Activated CD4-positive, alpha-beta T cell treated with anti-CD3 and anti-CD28 coated beads, Interleukin-2, amount 50 U/mL, for 16 hours (primary cell): Measurements from ENCODE around the gene RPAIN.
"Not testable (repeated sequence)": the region's sequence is repeated elsewhere in the genome, so short reads cannot be mapped to it uniquely, and the experiment has no call there.

Experiments
- DNase-seq: peaks from one replicate; pipeline ENCODE4 v3.0.0-alpha.2; 2020

RPAIN gene

DNA sequence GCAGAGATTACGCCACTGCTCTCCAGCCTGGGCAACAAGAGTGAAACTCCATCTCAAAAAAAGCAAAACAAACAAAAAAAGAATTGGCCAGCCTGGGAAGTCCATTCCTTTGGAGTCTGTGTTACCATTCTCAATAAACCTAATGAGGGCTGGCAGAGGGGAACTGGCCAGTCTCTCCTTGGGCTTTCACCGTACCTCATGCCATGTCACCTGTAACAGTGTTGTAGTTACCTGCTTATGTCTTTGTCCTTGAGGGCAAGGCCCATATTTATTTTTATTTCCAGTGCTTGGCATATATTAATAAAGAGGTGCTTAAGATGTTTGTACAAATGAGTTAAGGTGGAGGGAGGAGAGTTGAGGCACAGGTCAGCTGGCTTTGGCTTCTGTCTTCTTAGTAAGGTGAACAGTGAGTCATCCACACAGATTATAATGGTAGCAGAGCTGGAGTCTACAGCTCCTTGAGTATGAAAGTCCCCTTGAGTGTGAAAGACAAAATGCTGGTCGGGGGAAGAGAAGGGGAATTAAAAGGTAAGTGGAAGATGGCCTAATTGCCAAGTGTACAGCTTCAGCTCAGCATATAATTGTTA lies 10.5 kb downstream of the RPAIN start:
- no peak for DNase-seq

DNA sequence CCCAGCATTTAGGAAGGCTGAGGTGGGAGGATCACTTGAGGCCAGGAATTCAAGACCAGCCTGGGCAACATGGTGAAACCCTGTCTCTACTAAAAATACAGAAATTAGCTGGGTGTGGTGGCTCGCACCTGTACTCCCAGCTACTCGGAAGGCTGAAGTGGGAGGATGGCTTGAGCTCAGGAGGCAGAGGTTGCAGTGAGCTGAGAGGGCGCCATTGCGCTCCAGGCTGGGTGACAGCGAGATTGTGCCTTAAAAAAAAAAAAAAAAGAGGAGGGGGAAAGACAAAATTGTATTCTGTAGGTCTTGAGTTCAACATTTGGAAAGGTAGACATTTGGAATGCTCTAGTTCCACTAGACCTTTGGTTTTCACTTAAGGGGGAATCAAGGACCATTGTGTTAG lies 11.3 kb downstream of the RPAIN start:
- DNase-seq: not testable (repeated sequence)

DNA sequence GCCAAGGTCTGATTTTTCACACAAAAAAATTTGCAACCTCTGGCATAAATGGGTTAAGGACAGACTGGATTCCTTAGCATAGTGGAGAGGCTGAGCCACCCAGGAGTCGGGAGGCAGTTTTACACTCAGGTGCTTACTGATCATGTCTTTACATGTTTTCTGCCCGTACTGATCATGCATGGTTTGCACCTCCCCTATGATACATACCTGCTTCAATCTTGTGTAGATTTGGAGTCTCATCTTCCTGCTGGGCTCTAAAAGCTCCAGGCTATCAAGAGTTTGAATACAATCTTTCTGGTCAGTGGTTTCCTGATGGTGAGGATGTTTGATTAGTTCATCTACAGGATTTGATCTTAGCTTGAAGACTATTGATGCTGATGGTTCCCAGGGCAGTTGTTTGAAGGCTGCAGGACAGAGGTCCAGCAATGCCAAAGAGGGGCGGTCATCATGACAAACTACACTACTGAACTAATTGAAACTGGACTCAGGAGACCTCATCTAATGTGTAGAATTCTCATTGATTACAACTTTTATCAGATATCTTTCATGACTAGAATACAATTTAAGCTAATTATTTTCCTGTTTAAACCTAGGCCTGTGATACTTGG lies 12.1 kb downstream of the RPAIN start:
- DNase-seq: no peak

DNA sequence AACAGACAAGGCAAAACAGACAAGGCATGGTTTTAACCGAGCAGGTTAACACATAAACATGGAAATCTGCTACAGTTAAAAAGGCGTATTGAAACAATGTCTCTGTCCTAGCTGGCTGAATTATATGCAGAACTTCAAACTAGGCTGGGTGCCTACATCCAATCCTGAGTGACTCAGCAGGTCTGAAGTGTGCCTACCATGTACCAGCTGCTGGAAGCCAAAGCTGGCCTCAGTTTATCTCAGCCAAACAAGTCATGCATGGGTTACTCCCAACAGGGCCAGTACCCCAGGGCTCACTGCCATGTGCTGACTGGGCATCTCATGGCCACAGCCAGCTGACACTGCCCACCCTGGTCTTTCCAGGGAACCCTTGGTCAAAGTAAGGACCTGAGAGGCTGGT lies 15.0 kb downstream of the RPAIN start:
- no peak for DNase-seq

DNA sequence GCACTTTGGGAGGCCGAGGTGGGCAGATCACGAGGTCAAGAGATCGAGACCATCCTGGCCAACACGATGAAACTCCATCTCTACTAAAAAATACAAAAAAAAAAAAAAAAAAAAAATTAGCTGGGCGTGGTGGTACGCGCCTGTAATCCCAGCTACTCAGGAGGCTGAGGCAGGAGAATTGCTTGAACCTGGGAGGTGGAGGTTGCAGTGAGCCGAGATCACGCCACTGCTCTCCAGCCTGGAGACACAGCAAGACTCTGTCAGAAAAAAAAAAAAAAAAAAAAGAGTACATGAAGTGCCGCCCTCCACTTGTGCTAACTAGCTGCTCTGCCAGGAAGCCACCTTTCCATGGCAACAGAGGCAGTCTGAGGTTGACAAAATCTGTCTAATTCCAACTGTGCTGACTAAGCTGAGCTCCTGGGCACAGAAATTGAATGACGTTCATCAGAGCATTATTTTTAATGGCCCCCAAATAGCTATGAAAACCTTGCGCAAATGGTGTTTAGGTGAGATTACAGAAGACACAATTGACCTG lies 15.9 kb downstream of the RPAIN start:
- peak; percentile 25 for DNase-seq

DNA sequence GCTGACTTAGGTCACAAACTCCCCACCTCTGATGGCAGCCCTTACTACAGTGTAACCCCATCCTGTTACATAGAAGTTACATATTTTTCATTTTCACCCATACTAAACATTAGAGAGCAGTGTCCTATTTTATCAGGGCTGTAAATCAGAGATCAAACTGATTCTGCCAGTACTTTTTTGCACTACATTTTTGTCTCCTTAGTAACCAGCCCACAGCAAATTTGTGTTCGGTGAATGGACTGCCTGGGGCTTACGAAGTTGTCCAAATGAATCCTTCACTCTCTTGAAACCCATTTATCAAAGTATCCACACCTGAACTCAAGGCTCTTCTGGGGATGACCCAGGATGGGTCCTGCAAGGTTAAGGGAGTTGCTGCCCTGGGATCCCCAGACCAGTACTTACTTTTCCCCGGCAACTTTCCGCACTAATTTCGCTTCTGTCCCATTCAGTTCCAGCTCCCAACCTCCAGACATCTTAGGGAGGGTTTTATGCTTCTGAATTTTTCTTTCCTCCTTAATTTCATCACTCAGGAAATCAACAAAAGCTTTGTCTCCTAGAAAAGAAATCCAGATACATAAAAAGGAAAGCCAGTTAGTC lies 17.8 kb downstream of the RPAIN start:
- no peak for DNase-seq

DNA sequence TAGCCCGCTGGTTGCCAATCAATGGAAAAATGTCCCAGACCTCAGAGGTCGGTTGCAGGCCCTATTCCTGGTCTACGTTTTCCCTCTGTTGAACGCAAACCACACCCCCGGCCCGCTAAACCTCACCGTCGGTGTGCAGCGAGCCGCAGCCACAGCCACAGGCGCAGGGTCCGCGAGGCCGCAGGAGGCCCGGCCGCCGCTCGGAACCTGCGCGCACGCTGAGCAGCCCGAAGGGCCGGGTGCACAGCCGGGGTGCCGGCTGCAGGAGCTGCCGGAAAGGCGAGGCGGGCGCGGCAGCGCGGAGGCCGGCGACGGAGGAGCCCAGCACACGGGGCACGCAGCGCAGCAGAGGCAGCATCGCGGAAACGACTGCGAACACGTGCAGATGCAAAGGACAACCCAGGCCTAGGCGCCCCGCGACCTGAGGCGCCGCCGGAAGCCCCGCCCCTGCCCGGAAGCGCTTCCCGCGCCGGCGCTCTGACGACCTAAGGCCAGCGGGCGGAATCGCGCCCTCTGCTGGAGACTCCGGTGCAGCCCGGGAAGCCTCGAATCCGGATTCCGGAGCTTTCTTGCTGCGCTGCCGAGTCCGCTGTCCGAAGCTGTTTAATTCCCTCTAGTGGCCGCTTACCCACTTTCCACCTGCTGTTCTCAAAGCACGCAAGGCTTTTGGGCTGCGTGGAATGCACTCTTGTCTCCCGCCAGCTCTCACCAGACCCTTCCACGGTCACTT lies 18.9 kb downstream of the RPAIN start, which contains the start of gene C1QBP:
TSS of gene C1QBP (minus strand) at position 440 of the 730 bp plus-strand sequence. CDS start at position 358, 82 bp downstream.
- DNase-seq: peak; percentile 95

DNA sequence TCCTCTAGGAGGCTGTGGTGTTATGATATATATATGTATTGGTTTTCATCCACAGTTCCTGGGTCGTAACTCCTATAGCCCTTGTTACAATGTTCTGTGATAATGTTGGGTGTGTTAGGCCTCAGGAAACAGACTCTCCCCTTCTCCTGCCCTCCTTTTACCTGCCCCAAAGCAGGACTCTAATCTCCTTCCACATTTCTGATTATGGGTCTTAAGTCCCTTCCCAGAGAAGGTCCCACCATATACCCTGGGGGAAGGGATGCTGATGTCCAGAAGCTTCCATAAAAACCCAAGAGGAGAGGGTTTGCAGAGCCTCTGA lies 19.4 kb downstream of the RPAIN start:
- no peak for DNase-seq

DNA sequence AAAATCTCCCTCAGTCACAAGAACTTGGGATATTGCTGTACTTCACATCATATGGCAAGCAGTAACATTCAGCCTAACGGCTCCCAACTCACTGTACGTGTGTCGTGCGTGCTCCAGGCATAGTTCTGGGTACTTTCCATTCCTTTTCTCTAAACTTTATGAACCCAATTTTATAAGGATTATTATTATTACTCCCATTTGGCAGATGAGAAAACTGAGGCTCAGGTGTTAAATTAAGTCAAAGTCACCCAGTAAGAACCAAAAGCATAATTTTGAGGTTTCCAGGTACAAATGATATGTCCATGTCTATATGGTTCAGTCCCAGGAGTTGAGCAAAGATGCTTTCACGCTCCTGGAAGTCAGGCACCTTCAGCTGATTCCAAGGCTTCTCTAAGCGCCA lies 23.7 kb downstream of the RPAIN start:
- no peak for DNase-seq

DNA sequence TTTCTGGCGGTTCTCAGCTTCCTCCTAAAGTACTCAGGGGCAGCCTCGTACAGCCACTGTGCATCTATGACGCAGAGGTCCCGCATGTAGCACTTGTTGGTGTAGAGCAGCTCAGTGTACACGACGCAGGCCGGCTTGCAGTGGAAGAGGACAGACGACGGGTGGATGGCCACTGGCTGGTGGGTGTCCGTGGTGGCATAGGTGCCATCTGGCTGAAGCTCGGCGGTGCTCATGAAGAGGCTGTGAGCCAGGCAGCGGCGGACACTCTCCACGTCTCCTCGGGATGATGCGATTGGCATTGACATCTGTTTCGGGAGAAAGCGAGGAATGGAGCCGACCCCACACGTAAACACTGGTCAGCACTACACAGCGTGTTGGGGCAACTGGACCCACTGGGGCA lies 24.2 kb downstream of the RPAIN start:
- DNase-seq: no peak

DNA sequence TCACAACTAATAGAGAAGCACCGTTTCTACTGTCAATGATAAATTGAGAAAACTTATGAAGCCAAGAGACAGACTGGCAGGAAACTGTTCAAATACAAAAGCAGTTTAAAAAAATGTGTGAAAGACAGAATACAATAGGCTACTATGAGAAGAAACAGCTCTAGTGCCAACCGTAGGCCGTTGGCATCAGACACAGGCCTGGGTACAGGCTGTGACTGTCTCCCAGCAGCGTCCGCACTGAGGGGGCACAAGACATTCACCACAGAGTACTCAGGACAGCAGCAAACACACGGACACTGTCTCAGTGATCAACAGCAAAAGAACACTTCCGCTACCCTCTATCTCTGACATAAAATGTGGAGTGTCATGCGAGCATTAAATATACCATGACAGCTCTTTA lies 26.8 kb downstream of the RPAIN start:
- DNase-seq: no peak

DNA sequence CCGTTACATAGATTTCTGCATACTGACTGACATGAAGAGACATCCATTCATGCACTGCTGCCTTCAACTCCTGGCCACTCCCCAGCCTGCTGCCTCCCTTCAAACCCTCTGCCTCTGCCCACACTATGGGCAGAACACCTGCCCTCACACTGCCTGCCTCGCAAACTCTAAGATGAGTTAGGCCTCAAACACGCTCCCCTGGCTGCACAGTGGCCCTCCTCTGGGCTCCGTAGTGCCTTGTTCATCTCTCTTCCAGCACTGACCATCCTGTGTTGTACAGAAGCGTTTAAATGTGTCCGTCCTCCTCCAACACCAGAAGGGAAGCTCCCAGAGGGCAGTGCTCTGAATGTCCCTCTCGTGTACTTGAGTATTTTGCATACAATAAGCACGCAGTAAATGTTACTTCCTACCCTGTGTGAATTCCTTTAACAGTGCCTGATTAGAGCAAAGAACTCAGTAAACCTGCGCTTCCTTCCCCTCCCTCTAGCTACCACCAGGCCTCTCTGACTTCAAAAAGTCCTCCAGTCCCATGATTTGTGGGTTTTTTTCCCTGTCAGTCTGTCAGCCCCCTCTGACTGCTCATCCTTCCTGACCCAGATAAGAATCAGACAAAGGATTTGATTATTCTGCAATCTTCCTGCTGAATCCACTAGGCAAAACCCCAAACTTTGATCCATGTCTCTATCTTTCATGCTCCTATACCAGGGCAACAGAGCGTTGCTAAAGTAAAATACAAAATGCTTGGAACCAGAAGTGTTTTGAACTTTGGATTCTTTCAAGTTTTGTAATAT lies 44.9 kb downstream of the RPAIN start:
- no peak for DNase-seq

DNA sequence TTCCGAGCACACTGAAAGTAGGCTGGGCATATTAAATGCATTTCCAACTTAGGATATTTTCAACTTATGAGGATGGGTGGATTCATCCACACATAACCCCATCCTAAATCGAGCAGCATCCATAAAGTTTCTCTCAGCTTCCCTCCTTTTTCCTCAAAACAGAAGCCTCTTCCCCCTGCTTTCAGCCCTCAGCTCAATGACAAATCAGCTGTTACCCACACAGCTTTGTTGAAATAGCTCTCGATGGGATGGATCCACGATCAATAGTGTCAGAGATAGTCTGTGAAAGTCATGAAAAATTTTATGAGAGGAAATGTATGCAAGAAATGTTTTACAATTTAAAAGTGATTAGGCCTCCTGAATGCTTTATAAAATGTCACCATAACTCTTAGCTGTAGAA lies 46.3 kb downstream of the RPAIN start:
- DNase-seq: no peak

DNA sequence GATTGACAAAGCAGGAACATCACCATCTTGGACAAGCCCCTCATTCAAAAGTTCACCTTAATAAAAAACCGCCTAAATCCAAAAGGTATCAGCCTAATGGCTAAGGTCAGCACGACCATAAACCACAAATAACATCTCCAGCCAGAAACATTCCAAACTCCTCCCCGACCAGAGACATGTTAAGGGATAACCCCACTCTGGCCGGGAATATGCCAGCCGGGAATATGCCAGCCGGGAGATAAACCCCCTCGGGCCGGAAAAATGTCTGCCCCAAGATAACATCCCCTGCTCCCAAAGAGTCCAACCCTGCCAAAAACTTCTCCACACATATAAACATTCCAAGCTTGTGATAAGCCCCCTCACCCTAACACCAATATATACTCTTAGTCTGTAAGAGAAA lies 47.4 kb downstream of the RPAIN start:
- DNase-seq: no peak

DNA sequence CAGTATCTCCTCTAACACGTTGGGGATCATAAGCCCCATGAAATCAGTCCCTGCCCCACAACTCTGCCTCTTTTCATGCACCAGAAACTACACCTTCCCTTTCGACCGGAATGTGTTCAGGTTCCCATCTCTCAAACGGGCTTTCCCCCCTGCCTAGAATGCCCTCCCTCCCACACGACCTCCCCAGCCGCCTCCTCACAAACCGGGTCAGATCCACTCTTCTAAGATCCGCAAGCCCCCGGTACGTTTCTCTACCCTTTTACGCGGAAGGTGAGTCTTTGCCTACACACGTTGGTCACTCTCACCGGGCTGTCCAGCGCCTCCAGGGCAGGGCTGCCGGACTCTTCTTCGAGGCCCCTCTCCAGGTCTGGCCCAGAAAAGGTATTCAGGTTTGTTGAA lies 48.1 kb downstream of the RPAIN start:
- peak; percentile 12 for DNase-seq

DNA sequence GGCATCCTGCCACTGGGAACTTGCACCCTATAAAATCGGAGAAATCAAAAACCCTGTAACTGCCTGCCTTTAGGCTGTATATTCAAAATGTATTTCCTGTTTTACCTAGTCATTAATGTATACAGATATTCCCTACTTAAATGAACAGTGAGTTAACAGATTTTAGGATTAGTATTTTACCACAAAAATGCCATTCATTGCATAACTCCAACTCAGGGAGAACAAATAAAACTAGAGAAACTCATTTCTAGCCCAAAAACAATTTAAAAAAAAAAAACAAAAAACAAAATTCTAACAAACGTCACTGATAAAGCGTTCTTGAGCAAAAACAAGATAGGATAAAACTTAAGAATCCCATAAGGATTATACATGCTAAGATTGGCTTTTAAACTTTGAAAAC lies 52.5 kb downstream of the RPAIN start:
- no peak for DNase-seq

DNA sequence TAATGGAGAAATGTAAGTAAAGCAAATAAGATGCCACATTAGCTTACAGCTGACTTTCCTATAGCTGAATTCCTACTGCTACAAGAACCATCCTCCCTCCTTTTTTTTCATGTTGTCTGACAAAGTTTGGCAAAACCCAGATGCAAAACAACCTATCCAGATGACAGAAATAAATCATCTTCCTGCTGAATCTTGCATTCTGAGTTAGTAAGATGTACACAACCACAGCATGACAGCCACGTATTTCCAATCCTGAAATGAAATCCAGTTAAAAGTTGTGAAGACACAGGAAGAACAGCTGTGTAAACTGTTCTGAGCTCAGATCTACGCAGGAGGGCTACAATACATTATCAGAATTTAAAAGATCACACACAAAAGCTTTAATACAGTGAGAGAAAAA lies 53.9 kb downstream of the RPAIN start:
- no peak for DNase-seq

DNA sequence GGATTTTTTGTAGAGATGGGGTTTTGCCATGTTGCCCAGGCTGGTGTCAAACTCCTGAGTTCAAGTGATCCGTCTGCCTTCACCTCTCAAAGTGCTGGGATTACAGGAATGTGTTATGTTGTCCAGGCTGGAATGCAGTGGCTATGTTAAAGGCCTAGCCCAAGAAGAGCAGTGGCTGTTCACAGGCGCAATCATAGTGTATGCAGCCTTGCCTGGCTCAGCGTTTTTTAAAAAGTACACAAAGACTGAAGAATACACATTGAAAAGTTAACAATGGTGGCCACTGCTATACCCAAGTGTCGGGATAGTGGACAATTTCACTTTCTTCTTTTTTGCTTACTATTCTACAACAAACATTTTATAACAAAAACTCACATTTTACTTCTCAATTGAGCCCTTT lies 59.0 kb downstream of the RPAIN start:
- DNase-seq: no peak

DNA sequence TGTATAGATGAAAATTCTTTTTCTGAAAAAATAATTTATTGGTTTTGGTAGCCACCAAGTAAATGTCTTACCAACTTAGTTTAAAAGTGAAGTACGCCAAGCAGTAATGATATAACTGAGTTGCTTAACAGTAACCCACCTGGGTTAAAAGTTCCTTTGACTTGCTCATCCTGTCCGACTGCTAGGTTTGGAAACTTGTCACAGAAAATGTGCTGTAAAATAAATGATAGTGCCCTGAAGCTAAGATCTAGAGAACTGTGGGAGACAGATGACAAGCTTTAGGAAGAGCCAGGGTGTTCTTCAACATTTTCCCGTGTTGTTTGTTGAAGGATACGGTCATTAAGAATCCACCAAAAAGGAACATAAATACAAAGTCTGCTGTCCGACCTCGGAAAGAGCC lies 61.0 kb downstream of the RPAIN start:
- no peak for DNase-seq

DNA sequence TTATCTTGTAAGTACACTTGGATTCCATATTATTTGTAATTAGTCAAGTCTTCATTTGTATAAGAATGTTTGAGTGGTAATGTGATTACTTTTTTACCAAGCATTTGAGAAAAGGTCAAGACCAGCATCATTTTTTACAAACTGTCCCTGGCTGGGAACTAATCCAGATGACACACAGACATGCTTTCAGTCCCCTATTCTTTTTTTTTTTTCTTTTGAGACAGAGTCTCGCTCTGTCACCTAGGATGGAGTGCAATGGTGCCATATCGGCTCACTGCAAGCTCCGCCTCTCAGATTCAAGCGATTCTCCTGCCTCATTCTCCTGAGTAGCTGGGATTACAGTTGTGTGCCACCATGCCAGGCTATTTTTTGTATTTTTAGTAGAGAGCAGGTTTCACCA lies 61.5 kb downstream of the RPAIN start:
- no peak for DNase-seq
